IMR-90 (cell line): ENCODE data around the gene SYNE2.

Source experiments
- BHLHE40 ChIP-seq: fragments of 150-350 bp; IDR thresholded peaks from 2 replicates; pipeline ENCODE4 v1.6.1; 2016; ENCODE audit warnings: mild to moderate bottlenecking, low read depth, low read length
- CEBPB ChIP-seq: IDR thresholded peaks from 2 replicates; pipeline ENCODE4 v1.6.1; 2012; ENCODE audit warnings: low read depth, low read length, improper control_type of control experiment
- CHD1 ChIP-seq: IDR thresholded peaks from 2 replicates; pipeline ENCODE4 v1.6.1; 2012; ENCODE audit warnings: low read depth, low read length, improper control_type of control experiment
- CTCF ChIP-seq: conservative IDR thresholded peaks from 2 replicates; pipeline ENCODE4 v1.5.1; 2012; ENCODE audit warnings: mild to moderate bottlenecking, low read depth, low read length, improper control_type of control experiment
- MAFK ChIP-seq: IDR thresholded peaks from 2 replicates; pipeline ENCODE4 v1.6.1; 2012; ENCODE audit warnings: low read depth, low read length, improper control_type of control experiment
- MAZ ChIP-seq: IDR thresholded peaks from 2 replicates; pipeline ENCODE4 v1.6.1; 2012; ENCODE audit warnings: low read depth, mild to moderate bottlenecking, low read length, improper control_type of control experiment, moderate library complexity, borderline replicate concordance
- MXI1 ChIP-seq: IDR thresholded peaks from 2 replicates; pipeline ENCODE4 v1.6.1; 2012; ENCODE audit warnings: low read depth, mild to moderate bottlenecking, low read length, moderate library complexity, borderline replicate concordance
- POLR2A ChIP-seq: IDR thresholded peaks from 2 replicates; pipeline ENCODE4 v1.6.1; 2012; ENCODE audit warnings: mild to moderate bottlenecking, low read depth, low read length
- RAD21 ChIP-seq: IDR thresholded peaks from 2 replicates; pipeline ENCODE4 v1.6.1; 2012; ENCODE audit warnings: low read length, improper control_type of control experiment
- RCOR1 ChIP-seq: IDR thresholded peaks from 2 replicates; pipeline ENCODE4 v1.6.1; 2012; ENCODE audit warnings: mild to moderate bottlenecking, low read length, improper control_type of control experiment; ENCODE audit not compliant: insufficient replicate concordance
- RFX5 ChIP-seq: IDR thresholded peaks from 2 replicates; pipeline ENCODE4 v1.8.0; 2012; ENCODE audit warnings: low read depth, mild to moderate bottlenecking, low read length, moderate library complexity
- SMC3 ChIP-seq: fragments of 150-350 bp; IDR thresholded peaks from 2 replicates; pipeline ENCODE4 v1.6.1; 2016; ENCODE audit warnings: low read depth, mild to moderate bottlenecking, antibody characterized with exemption, low read length, moderate library complexity
- TF ChIP-seq, protein P1 (sequence below): fragments of 150-350 bp; IDR thresholded peaks from 2 replicates; pipeline ENCODE4 v1.6.1; 2017; ENCODE audit warnings: mild to moderate bottlenecking, antibody characterized with exemption, low read length, low read depth
- TF ChIP-seq, protein P2 (sequence below): fragments of 150-350 bp; IDR thresholded peaks from 2 replicates; pipeline ENCODE4 v1.6.1; 2016; ENCODE audit warnings: low read depth, mild to moderate bottlenecking, low read length, moderate library complexity, borderline replicate concordance

DNA sequence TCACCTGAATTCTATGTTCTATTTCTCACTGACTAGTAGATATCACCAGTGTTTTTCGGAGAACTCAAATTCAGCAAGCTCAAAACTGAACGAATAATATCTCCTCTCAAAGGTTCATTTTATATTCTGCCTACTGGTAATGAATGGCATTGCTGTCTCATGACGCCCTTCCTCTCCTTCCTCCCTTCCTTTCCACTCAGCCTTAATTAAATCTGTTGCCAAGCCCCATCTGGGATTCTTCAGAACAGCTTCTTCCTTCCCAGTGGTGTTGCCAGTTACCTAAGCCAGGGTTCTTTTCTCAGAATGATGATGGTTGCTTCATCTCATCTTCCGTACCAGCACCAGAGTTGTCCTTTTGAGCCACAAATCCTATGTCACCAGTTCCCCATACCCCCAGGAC lies 143.2 kb downstream of the SYNE2 start:
- no peak for TF ChIP-seq CTCF
- no peak for TF ChIP-seq RAD21
- TF ChIP-seq POLR2A: no peak
- no peak for TF ChIP-seq RCOR1
- TF ChIP-seq MAFK: no peak
- no peak for TF ChIP-seq BHLHE40
- no peak for TF ChIP-seq MXI1
- TF ChIP-seq RFX5: no peak
- TF ChIP-seq SMC3: no peak
- TF ChIP-seq MAZ: no peak
- no peak for TF ChIP-seq CEBPB
- TF ChIP-seq, protein P1, sequence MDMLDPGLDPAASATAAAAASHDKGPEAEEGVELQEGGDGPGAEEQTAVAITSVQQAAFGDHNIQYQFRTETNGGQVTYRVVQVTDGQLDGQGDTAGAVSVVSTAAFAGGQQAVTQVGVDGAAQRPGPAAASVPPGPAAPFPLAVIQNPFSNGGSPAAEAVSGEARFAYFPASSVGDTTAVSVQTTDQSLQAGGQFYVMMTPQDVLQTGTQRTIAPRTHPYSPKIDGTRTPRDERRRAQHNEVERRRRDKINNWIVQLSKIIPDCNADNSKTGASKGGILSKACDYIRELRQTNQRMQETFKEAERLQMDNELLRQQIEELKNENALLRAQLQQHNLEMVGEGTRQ: no peak
- TF ChIP-seq, protein P2, sequence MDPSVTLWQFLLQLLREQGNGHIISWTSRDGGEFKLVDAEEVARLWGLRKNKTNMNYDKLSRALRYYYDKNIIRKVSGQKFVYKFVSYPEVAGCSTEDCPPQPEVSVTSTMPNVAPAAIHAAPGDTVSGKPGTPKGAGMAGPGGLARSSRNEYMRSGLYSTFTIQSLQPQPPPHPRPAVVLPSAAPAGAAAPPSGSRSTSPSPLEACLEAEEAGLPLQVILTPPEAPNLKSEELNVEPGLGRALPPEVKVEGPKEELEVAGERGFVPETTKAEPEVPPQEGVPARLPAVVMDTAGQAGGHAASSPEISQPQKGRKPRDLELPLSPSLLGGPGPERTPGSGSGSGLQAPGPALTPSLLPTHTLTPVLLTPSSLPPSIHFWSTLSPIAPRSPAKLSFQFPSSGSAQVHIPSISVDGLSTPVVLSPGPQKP: no peak
- TF ChIP-seq CHD1: no peak
